GM10248 (cell line): Measurements from ENCODE around the gene ZRANB1.

Experiments
- CTCF ChIA-PET: fragments of 300-600 bp; sonication (Branson Sonifier 250); formaldehyde crosslinking; extraction: SDS; loops from one replicate; lab custom pipeline; 2021; ENCODE audit warnings: antibody characterized with exemption; lab: Yijun Ruan, JAX
- POLR2A ChIA-PET: fragments of 350-650 bp; sonication (Branson Sonifier 250); formaldehyde crosslinking; extraction: SDS; loops from one replicate; lab custom pipeline; 2020; ENCODE audit warnings: antibody characterized with exemption; lab: Yijun Ruan, JAX
- DNase-seq: peaks from one replicate; pipeline ENCODE4 v3.0.0; 2012; ENCODE audit errors: extremely low spot score
- CTCF ChIP-seq: IDR thresholded peaks from 2 replicates; pipeline ENCODE4 v1.5.1; 2012; ENCODE audit warnings: mild to moderate bottlenecking, low read depth; ENCODE audit errors: extremely low read depth, missing control alignments, control extremely low read depth

The ZRANB1 gene

GRCh38 chr10:124918191-124918830, 23.6 kb upstream of the ZRANB1 start:
- CTCF ChIA-PET = interaction anchor here (1.1 kb wide), 1 partner anchor 9 kb away, joined by 3 read pairs; no protein-coding TSS in a partner anchor
- TF ChIP-seq CTCF = no peak
- no peak for DNase-seq
- POLR2A ChIA-PET = interaction anchor here (0.6 to 1.5 kb wide), 2 partner anchors 8 to 76 kb away, joined by 3 read pairs; no protein-coding TSS in a partner anchor

GRCh38 chr10:124918906-124919305, 23.0 kb upstream of the ZRANB1 start:
- TF ChIP-seq CTCF = no peak
- CTCF ChIA-PET = interaction anchor here (1.1 kb wide), 1 partner anchor 9 kb away, joined by 3 read pairs; no protein-coding TSS in a partner anchor
- POLR2A ChIA-PET = interaction anchor here (0.6 kb wide), 1 partner anchor 75 kb away, joined by 3 read pairs; no protein-coding TSS in a partner anchor
- DNase-seq = no peak

GRCh38 chr10:124921261-124921660, 20.7 kb upstream of the ZRANB1 start:
- CTCF ChIA-PET = no interaction called here
- no peak for DNase-seq
- TF ChIP-seq CTCF = no peak
- POLR2A ChIA-PET = no interaction called here

GRCh38 chr10:124923684-124924083, 18.2 kb upstream of the ZRANB1 start:
- POLR2A ChIA-PET = no interaction called here
- no peak for TF ChIP-seq CTCF
- DNase-seq = no peak
- CTCF ChIA-PET = interaction anchor here (1.1 kb wide), 1 partner anchor 16 kb away, joined by 4 read pairs; no protein-coding TSS in a partner anchor

GRCh38 chr10:124926548-124926947, 15.4 kb upstream of the ZRANB1 start:
- ChIA-PET CTCF (interaction anchor here (1.2 to 1.8 kb wide), 3 partner anchors 10 to 39 kb away, joined by 3 to 6 read pairs (median 4); no protein-coding TSS in a partner anchor), POLR2A (interaction anchor here (1.6 kb wide), 1 partner anchor 9 kb away, joined by 3 read pairs; no protein-coding TSS in a partner anchor)
- TF ChIP-seq CTCF = no peak
- DNase-seq = no peak

GRCh38 chr10:124928087-124928486, 13.8 kb upstream of the ZRANB1 start:
- CTCF ChIA-PET = interaction anchor here (0.8 to 1.5 kb wide), 2 partner anchors 9 to 37 kb away, joined by 3 to 4 read pairs; no protein-coding TSS in a partner anchor
- no peak for DNase-seq
- POLR2A ChIA-PET = no interaction called here
- no peak for TF ChIP-seq CTCF
